GM12873 (cell line): Measurements from ENCODE around the gene CAMTA1.

Experiments
- CTCF ChIP-seq: IDR thresholded peaks from 2 replicates; pipeline ENCODE4 v1.5.1; 2012; ENCODE audit warnings: low read depth, mild to moderate bottlenecking, moderate library complexity, low read length, control low read depth; ENCODE audit not compliant: insufficient read depth; ENCODE audit errors: missing control alignments

CAMTA1 gene

DNA sequence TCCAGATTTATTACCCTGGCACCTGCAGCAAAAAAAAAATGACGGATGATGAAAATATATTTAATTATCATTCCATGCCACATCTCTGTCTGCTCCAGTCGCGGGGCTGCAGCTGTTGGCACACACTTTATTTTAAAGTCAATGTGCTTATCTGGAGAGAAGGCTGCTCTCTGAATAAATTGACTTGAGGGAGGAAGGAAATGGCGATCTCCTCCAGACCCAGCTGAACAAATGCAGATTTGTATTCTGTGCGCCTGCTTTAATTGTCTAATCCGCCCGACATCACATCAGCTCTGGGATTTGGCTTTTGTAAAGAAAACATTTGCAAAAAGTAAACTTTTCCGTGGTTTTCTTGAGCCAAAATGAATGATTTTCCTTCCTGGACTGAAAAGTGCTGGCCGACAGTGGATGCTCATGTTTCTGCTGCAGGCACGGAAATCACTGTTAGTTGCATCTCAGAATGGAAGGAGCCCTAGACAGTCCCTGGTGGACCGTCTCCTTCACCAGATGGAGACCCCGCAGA is 150.2 kb downstream of the CAMTA1 start:
- TF ChIP-seq CTCF, result no peak

DNA sequence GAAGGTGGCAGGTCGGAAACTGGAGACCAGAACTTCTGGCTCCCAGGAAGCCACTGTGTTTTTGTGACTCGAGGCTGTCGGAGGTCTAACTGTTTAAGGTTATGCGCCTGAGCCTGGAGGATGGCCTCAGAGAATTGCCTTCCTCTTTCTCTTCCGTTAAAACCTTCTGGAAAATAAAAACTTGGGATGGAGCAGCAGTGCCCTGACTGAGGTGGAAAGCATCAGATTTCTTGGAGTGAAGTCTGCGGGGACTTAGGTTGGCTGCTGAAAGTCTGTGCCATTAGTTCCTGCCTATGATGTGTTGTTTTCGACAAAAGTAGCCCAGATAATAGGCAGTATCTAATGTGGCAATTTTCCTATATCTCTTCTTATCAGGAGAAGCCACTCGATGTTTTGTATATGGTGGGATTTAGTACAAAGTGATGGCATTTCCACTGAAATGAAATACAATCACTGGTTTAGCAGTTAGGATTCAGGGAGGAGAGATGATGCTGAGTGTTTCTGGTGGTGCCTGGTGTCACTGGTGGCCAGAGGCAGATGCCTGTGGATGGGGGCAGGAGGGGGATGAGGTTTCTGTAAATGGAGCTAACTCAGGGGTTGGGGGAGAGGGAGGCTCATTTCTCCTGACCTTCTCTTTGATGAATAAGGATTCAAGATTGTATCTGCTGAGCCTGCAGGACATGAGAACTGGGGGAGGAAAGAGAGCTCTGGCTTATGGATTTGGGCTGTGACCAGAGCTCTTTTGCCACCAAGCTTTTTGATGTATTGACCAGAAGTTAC is 150.8 kb downstream of the CAMTA1 start:
- no peak for TF ChIP-seq CTCF

- no peak for TF ChIP-seq CTCF
Measured at GRCh38 chr1:6937048-6937447, 151.8 kb downstream of the CAMTA1 start.

GRCh38 chr1:6939363-6939762 is 154.1 kb downstream of the CAMTA1 start:
- TF ChIP-seq CTCF, result no peak

DNA sequence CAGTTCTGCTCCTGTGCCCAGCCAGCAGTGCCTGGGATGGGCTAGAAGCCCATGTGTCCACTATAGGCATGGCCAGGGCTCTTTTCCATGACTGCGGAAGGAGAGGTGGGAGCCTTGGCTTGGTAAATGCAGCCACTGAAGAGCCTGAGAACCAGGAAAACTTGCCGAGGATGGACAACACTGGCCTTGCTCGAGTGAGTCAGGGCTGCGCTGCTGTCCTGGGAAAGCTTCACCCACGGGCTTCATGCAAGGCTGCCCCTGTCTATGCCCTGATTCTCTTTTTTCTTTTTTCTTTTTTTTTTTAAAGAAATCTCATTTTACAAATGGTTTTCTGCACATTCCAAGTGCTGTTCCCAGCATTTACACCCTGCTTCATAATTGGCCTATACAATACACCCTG is 156.5 kb downstream of the CAMTA1 start:
- TF ChIP-seq CTCF, result no peak

DNA sequence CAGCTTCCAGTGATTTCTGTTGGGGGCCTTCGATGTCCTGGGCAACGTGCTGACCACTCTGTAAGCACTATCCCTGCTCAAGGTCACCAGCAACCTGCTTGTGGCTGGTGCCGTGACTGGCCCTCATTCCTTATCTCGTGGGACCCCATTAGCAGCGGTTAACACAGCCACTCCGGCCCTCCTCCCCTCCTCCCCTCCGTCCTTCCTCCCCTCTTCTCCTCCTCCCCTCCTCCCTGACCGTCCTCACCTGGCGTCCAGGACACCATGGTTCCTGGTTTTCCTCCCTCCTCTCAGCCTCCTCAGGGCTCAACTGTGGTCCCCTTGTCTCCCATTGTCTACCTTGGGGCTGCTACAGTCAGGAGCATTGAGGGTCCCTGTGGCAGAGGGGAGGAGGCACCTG is 157.7 kb downstream of the CAMTA1 start:
- no peak for TF ChIP-seq CTCF

GRCh38 chr1:6944434-6944833 is 159.2 kb downstream of the CAMTA1 start:
- TF ChIP-seq CTCF, result no peak
